ENCODE data around the gene PSMB11.

GRCh38 chr14:23009483-23009938, 32.5 kb upstream of the PSMB11 start:
- no peak for TF ChIP-seq CTCF (IDR thresholded peaks at IDR 0.05; ENCODE audit: low read depth, low read length, poor library complexity, severe bottlenecking)
- no peak for TF ChIP-seq EZH2phosphoT487 (IDR thresholded peaks at IDR 0.05; ENCODE audit: borderline replicate concordance, low read length)
